Stimulated activated CD8-positive, alpha-beta memory T cell treated with anti-CD3 and anti-CD28 coated beads, Interleukin-15, amount 100 ng/mL, for 1 hour (primary cell): ENCODE measurements around the gene BTNL2.
"Not testable (repeated sequence)": the region's sequence is repeated elsewhere in the genome, so short reads cannot be mapped to it uniquely, and the experiment has no call there.

ENCODE experiments used
- DNase-seq: peaks from one replicate; pipeline ENCODE4 v3.0.0-alpha.2; 2020; ENCODE audit warnings: low read depth

BTNL2 gene

GRCh38 chr6:32406857-32407256 is at the start of gene BTNL2:
Gene BTNL2, minus strand, starts transcription at chr6:32407181. Its CDS starts 58 bp downstream, at chr6:32407123.
- no peak for DNase-seq

GRCh38 chr6:32449088-32449736 is 42.2 kb upstream of the BTNL2 start:
- DNase-seq = no peak

- no peak for DNase-seq
Measured at GRCh38 chr6:32447932-32448331, 41.0 kb upstream of the BTNL2 start.

GRCh38 chr6:32445321-32445854 is 38.4 kb upstream of the BTNL2 start:
- no peak for DNase-seq

- no peak for DNase-seq
Measured at GRCh38 chr6:32444433-32444832, 37.5 kb upstream of the BTNL2 start.

- no peak for DNase-seq
Measured at GRCh38 chr6:32442977-32443552, 36.1 kb upstream of the BTNL2 start.

GRCh38 chr6:32442243-32442667 is 35.3 kb upstream of the BTNL2 start:
- DNase-seq = no peak

- peak; percentile 6 for DNase-seq
Measured at GRCh38 chr6:32439602-32440214, 32.7 kb upstream of the BTNL2 start, which contains the start of gene HLA-DRA. Gene HLA-DRA, plus strand, starts transcription at chr6:32439887. Its CDS starts 64 bp downstream, at chr6:32439951.

- DNase-seq = no peak
Measured at GRCh38 chr6:32439139-32439538, 32.2 kb upstream of the BTNL2 start.

GRCh38 chr6:32436995-32437836 is 30.2 kb upstream of the BTNL2 start:
- DNase-seq = no peak

- no peak for DNase-seq
Measured at GRCh38 chr6:32436186-32436585, 29.2 kb upstream of the BTNL2 start.

GRCh38 chr6:32433950-32434349 is 27.0 kb upstream of the BTNL2 start:
- DNase-seq = not testable (repeated sequence)

- DNase-seq = no peak
Measured at GRCh38 chr6:32432050-32432450, 25.1 kb upstream of the BTNL2 start.

- no peak for DNase-seq
Measured at GRCh38 chr6:32431142-32431541, 24.2 kb upstream of the BTNL2 start.

- DNase-seq = no peak
Measured at GRCh38 chr6:32430179-32430578, 23.2 kb upstream of the BTNL2 start.

GRCh38 chr6:32427934-32428474 is 21.0 kb upstream of the BTNL2 start:
- DNase-seq = no peak

- DNase-seq = no peak
Measured at GRCh38 chr6:32427218-32427617, 20.2 kb upstream of the BTNL2 start.

- no peak for DNase-seq
Measured at GRCh38 chr6:32426338-32426737, 19.4 kb upstream of the BTNL2 start.

GRCh38 chr6:32424589-32425300 is 17.8 kb upstream of the BTNL2 start:
- DNase-seq = no peak

GRCh38 chr6:32416036-32416435 is 9.1 kb upstream of the BTNL2 start:
- no peak for DNase-seq

- peak; percentile 66 for DNase-seq
Measured at GRCh38 chr6:32415521-32416019, 8.6 kb upstream of the BTNL2 start.
